ENCODE results near the gene ZNF474.

Gene ZNF474

DNA sequence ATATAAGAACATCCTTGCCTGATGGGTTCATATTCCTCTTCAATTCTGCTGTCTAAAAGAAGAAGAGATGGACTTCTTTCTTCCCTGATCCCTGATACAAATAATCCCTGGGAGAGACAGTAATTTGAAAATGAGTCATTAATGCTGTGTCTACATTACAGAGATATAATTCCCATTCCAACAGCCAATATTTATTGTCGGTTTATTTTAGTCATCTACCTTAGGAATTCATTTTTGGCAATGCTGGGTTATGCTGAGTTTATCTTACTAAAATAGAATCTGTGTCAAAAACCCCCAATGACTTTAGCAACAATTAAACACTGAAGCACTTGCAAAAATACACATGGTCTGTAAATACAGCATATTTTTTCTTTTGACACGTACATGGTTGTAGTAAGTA lies 23.9 kb downstream of the ZNF474 start:
- no peak for DNase-seq (ENCODE audit: low read depth in 1 of 2, low spot score in 1 of 2)

DNA sequence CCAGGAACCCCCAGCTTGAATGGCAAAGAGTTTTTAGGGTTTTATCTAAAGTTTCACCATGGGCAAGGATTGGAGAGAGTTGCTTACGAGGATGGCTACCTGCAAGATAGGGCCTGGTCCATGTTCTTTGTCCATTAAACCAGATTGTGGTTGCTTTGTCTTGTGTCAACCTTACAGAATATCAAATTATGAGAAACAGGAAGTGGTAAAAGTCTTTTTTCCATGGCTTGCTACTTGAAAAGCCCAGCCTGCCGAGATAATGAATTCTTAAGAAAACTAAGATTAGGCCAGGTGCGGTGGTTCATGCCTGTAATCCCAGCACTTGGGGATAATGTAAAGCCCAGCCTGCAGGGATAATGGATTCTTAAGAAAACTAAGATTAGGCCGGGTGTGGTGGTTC lies 24.4 kb downstream of the ZNF474 start:
- DNase-seq (ENCODE audit: low read depth in 1 of 2, low spot score in 1 of 2), result no peak

DNA sequence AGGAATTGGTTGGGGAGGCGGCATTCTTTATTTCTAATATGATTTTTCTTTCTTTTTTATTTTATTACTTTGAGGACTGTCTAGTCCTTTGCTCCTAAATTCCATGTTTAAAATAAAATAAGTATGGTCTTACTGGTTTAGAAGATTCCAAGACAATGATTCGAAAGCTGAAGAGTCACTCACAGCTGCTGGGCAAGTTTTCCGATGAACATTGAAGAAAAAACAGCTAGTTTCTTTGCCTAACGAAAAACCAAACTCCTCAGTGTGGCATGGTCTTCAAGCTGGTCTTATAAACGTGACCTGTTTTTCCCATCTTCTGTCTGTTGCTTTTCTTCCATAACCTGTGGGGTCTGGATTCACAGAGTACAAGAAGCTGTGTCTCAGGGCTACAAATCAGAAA lies 25.1 kb downstream of the ZNF474 start:
- no peak for DNase-seq (ENCODE audit: low read depth in 1 of 2, low spot score in 1 of 2)

DNA sequence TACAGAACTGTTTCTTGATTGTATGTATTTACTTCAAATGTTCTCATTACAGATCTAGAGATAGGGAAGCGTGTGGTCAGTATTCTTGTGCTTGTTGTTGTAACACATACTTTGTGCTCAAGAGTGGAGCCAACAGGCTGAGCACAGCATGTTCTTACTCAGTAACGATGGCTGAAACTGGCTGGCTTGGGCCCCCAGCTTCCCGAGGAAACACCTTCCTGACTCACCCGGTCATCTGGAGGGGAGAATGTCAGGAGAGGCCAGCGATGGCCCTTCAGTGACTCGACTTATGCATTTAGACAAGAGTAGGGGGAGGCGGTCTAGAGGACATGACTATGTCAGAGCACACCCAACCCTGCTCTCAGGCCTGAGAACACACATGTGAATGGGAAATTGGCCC lies 25.6 kb downstream of the ZNF474 start:
- no peak for DNase-seq (ENCODE audit: low read depth in 1 of 2, low spot score in 1 of 2)

DNA sequence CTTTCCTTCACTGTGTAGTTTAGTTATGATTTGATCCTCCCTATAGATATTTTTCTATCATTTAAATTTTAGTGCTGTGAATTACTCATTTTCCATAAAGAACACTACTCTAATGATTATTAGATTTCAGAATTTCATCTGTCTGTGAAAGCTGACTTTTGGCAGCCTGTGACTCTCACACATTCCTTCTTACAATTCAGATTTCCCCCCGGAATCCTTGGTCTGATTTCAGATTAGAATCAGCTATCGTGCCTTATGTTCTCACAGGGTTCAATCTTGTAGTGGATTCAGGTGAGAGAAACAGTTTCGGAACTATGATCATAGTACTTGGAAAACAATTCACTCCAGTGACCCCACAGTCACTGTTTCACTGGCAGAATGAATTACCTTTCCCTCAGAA lies 26.2 kb downstream of the ZNF474 start:
- DNase-seq (ENCODE audit: low read depth in 1 of 2, low spot score in 1 of 2), result no peak

DNA sequence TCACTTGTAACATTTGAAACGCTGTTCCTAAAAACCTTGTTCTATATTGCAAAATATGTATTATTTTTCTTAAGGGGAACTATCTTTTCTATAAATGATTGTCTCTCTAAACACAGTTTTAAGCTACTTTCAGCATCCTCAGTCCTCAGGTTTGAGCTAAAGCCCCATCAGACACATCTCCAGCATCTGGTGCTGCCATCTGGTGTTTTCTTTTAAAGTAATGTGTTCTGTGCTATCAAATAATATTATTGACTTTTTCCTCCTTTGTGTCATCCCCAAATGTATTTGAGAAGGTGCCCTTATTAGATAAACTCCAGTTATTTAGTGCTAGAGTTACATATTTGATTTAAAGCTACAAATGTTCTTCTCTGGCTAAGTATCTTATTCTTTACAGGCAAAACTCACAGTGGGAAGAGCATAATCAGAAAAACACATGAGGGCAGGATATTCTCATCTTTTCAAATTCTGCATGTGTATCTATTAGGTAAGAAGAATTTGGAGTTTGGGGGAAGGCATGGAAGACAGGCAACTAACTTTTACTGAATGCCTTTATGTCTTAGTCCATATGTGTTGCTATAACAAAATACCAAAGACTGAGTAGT lies 27.5 kb downstream of the ZNF474 start:
- DNase-seq (ENCODE audit: low read depth in 1 of 2, low spot score in 1 of 2), result no peak

DNA sequence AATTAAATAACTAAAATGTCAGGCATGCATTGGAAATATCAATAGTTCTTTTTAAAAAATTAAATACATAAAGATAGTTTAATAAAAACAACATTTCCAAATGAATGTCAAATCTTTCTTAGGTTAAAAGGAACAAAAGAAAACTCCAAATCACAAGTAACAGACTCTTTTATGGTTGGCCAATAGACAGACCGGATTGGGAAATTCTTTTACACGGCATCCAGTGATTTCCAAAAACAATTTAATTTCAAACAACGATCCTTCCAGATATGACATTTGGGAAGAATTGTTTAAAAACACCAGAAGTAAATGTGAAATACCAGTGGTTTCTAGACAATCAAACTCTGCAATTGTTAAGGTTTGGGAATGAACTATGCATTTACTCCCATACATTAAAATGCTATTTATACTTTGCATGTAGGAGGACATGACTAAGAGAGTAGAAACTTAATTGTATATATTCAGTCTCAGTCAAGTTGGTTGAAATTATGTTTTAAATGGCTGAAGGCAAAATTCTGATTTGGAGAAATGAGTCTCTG lies 32.8 kb downstream of the ZNF474 start:
- no peak for DNase-seq (ENCODE audit: low read depth in 1 of 2, low spot score in 1 of 2)

DNA sequence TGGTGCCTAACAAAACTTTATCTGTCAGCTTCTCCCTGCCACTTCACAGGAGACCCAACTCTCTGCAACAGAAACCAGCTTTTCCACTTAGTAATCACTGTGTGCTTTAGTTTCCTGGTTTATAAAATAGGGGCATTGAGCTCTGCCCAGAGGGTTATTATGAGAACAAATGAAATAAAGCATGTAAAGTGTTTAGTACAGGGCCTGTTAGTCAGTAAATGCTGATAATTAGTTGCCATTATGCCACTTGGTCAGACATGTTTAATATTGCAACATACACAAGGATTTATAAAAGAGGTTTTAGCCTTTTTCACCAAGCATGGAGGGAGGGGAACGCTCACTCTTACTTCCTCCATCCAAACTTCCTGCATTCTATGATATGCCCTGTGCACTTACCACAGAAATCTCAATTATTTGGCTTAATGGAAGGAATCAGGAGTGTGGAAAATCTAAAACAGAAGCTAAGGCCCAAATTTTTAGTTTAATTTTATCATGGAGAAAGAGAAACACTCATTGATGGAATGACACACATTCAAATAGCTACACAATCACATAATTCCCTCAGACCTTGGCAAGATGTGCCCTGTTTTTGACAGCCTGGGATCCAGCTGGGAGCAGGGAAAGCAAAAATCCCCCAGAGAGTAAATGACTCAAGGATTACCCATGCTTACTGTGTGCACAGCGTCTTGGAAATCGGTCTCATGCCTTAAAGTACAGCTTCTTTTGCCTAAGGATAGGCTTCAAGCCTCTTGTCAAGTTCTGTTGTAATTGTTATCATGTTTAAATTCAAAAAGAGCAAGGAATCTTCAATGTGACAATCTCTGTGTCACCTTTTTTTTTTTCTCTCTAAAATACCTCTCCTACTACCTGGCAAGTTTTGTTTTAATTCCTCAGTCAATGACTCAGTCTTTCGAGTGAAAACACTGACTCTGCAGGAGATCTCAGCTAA lies 34.0 kb downstream of the ZNF474 start:
- no peak for DNase-seq (ENCODE audit: low read depth in 1 of 2, low spot score in 1 of 2)

DNA sequence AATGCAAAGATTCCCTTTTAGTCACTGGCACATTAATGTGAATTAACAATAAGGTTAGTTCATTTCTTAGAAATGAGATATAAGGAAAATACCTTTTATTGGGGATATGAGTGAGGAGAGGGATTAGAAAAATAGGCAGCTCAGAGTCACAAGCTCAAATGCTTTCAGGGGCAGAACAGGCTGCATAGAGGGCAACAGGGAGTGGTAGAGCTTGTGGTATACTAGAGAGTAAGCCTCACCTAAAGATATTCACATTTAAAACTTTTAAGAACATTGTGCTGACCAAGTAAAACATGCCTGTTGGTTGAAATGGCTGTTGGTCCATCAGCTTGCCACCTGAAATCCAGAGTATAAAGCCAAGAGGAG lies 34.7 kb downstream of the ZNF474 start:
- DNase-seq (ENCODE audit: low read depth in 1 of 2, low spot score in 1 of 2), result no peak

DNA sequence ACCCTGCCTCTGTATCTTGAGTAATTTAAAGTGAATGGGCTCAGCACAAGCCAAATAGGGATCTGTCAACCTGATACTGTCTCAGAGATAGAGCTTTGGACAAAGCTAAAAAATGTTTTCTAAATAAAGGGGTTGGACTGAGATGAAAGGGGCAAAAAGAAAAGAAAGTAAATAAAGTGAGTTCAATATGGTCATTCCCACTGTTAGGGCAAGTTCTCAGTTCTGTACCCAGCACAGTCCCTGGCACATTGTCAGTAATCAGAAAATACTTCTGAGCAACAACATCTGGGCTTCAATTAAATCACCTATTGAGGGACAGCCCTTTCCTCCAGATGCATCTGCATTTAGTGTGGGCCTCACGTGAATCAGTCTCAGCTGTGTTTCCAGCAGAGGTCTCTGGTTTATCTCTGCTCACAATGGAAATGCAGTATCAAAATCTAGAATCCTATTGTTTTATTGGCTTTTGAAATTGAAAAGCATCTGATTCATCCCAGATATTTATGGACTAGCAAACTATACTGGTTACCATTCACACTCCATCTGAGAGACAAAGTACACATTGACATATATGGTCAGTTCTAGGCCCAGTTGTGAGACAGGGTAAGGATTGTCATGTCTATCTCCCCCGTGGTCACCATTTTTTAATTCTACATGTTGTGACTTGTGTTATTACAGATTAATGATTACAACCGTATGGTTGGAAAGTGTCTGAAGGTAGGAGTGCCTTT lies 35.6 kb downstream of the ZNF474 start:
- no peak for DNase-seq (ENCODE audit: low read depth in 1 of 2, low spot score in 1 of 2)

DNA sequence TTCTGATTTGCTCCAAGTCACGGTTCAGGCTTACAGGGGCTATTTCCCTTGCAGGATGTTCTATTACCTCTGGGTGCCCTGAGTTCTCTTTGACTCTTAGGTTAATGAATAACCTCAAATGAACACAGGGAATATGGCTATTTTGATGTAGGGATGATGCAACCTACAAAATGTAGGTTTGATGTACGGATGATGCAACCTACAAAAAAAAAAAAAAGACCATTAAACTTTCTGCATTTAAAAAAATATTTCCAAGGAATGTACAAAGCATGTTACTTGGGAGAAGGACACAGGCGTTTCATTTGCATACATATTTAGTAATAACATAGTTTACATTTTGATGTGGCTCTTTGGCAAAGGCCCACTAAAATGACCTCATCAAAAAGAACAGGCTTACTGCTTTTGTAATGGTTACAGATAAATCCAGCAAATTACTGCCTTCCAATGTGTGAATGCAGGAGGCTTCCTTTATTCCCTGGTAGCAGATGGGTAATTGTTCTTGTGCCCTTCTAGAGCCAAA lies 36.3 kb downstream of the ZNF474 start:
- DNase-seq (ENCODE audit: low read depth in 1 of 2, low spot score in 1 of 2), result no peak

DNA sequence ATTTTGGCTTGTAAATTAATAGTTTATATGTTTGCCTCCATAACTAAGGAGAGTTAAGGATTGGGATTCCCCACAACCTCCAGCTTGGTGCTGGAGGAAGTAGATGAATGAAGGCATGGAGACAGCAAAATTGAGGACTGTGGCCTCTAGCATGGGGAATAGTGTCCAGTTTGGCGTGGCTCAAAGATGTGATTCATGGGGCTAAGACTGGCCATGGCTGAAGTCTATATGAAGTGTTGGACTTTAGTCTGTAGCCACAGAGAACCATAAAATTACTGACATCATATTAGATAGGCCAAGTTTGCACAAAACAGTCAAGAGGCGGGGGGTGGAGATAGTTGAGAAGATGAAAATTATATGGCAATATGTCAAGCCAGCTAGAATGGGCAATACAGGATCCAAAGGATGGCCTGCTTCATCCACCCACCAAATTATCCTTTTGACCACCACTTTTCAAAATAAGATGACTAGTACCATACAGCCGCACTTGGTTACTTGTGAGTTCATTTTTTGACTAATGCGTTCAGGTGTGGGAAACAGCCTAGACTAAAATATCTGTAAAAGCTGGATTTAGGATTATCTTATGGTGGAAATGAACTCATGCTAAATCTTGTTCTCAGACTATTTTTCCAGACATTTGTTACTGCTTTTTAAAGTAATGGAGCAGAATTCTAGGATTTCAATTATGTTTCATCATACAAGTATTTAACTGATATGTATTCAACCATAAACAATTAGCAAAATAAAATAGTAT lies 40.2 kb downstream of the ZNF474 start:
- no peak for DNase-seq (ENCODE audit: low read depth in 1 of 2, low spot score in 1 of 2)

DNA sequence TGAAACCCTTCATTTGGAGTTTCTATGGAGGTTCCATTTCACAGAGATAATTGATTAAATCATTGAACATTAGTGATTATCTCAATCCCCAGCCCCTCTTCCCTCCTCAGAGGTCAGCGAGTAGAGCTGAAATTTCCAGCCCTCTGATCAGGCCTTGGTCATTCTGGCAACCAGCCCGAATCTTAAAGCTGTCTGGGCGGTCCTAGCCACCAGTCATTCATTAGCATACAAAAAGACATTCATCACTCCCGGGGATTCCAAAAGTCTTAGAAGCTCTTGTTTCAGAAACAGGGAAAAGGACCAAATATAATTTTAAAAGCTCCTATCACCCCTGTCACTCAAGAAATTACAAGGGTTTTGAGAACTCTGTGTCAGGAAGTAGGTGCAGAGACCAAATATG lies 41.3 kb downstream of the ZNF474 start:
- DNase-seq (ENCODE audit: low read depth in 1 of 2, low spot score in 1 of 2), result no peak

DNA sequence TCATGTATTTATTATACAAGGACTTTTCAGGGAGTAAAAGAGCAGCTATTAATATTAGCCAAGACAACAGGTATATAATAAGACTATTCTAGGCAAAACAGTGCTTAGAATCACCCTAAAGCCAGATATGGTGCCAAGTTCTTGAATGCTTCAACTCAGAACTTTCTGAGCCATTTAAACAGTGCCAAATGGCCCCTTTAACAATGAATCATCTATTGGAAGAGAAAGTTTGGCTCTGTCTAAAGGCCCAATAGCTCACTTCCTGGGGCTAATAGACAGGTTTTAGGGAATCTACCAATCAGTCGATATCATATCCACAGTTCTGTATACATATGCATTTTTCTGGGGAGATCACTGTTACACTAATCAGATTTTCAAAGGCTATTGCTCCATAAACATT lies 42.9 kb downstream of the ZNF474 start:
- DNase-seq (ENCODE audit: low read depth in 1 of 2, low spot score in 1 of 2), result no peak

DNA sequence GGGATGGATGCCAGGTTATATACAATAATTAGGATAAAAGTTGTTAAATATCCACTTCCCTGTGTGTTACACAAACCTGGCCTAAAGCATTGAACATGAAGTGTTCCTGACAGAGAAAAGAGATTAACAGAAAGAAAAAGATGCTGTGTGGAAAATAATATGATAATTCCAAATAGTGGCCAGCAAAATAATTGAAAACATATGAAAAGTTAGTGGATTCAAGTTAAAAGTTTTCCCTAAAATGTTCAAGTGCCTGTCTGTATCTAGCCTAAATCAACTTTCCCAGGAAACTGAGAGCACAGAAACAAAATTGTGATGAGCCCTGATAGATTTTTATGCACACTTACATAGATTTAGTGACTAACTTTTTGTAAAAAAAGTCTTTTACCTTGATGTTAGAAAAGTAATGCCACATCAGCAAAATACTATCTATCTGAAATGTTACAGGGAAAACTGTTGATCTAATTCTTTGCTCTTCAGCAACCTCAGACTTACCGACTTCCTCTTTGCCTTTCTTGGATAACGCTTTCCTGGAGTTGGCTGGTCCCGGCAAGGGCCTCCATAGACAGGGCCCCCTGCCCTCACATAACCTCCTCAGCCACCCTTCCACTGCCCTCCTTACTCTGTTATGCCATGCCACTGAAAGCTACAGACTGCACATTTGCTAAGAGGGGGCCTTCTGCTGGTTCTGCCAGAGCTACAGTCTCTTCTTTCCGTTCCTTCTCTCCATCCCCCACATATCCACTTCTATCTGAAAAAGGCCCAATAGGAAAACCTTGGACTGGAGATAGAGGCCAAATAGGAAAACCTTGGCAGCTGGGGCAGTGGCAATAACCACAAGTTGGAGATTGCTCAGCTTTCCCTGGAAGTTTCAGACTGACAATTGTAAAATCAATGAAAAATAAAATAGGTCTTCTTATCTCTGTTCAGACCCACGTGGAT lies 44.4 kb downstream of the ZNF474 start:
- DNase-seq (ENCODE audit: low read depth in 1 of 2, low spot score in 1 of 2), result no peak

DNA sequence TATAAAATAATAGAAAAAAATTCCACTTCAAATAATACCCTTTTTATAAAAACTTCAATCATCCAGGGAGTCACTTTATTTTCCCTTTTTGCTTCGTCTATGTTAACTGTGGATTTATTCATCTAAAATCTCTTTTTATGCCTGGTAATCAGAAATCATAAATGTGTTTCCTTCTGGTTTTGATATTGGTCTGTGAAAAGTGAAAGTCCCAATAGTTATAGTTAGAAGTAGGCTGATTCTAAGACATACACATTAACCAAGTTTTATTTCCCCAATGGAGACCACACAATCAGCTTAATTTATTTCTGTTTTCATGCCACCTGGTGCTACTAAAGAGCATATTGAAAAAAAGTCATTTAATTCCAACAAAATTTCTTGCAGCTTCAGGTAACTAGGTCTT lies 45.7 kb downstream of the ZNF474 start:
- DNase-seq (ENCODE audit: low read depth in 1 of 2, low spot score in 1 of 2), result no peak

DNA sequence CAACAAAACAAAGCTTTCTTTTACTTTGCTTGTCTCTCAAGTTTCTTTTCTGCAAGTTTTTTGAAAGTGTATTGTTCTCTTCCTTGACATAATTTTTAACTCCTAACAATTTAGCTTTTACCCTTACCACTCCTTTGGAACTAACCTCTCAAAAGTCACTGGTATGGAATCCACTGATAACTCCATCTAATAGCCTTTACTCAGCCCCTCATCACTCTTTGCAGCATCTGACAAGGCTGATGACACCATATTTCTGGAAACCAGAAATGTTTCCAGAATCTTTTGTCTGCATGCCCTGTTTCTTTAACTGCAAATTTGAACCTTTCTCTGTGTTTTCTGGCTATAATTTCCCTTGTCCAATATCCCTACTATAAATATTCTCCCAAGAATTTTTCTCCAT lies 46.5 kb downstream of the ZNF474 start:
- no peak for DNase-seq (ENCODE audit: low read depth in 1 of 2, low spot score in 1 of 2)

DNA sequence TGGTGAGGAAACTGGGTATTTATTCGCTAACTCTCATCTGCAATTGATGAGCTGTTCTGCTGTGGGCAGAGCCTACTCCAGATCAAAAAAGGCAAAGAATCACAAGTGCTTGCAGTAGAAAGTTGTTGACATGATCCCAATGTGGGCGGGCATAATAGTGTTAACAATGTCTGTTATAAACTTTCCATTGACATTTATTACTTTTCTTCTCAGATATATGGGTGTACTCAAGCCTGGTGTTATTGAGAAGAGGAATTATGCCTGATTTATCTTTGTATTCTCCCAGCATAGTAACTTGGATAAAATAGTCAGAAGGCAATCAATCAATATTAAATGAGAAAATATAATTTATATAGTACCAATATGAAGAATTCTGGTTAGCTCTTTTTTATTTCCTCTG lies 47.8 kb downstream of the ZNF474 start:
- DNase-seq (ENCODE audit: low read depth in 1 of 2, low spot score in 1 of 2), result no peak

DNA sequence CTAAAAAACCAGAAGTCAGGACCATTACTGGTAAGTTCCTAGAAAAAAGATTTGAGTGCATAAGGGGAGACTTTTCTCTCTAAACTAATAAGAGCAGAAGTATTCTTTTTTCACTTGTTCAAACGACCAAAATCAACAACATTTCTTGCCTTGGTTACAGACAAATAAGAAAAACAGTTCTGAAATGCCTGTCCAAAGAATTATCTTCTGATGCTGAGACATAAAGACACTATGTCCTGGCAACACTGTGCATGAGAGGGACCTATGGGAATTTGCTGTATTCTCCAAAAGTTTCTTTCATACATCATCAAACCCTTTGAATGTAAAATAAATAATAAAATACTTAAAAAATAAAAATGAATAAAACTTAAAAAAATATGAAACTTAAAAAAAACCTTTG lies 50.4 kb downstream of the ZNF474 start:
- no peak for DNase-seq (ENCODE audit: low read depth in 1 of 2, low spot score in 1 of 2)
